ENCODE data around the gene ARPP21.

Gene ARPP21

DNA sequence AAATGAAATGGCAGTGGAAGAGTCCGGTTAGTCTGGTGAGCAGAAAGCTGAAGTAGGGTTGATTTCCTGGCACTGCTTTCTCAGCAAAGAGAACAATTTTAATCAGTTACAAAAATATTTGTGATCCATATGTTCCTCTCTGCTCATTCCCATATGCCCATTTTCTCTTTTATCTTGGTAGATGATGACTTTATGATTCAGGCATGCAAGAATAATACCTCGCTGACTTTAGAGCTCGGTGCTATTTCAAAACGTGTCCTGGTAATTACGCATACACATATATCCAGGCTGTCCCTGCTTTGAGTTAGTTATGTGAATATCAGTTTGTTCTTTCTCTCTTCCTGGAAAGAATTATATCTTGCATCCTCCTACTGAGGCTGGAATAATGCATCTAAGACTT lies 38.5 kb downstream of the ARPP21 start:
- no peak for DNase-seq

- no peak for DNase-seq
Measured at GRCh38 chr3:35678643-35679161, 39.4 kb downstream of the ARPP21 start.

DNA sequence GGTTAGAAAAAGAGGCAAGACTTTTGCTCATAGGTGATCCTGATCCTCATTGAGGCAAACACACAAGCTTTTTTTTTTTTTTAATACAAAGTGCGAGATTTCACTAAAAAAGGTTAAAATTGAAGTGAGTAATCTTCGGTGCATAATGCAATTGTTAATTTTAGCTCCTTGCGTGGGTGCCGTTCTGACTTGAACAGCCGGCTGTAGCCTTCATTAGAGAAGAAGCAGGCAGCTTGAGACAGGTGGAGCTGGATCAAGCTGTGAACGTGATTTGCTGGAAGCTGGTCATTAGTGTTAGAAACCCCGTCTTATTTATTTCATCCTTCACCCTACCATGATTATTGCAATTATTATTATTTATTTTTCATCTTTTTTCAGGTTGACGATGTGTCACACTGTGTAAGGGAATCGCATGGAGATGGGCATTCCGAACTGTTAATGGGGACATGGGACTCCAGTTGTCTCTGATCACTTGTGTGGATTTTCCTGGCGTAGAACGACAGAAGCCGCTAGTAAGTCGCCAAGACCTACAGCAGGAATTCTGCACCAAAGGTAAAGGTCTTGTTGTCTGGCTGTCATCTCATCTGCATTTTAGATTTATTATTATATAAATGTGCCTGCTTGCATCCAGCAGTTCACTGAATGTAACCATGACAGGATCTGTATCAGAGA lies 40.2 kb downstream of the ARPP21 start:
- DNase-seq: no peak

DNA sequence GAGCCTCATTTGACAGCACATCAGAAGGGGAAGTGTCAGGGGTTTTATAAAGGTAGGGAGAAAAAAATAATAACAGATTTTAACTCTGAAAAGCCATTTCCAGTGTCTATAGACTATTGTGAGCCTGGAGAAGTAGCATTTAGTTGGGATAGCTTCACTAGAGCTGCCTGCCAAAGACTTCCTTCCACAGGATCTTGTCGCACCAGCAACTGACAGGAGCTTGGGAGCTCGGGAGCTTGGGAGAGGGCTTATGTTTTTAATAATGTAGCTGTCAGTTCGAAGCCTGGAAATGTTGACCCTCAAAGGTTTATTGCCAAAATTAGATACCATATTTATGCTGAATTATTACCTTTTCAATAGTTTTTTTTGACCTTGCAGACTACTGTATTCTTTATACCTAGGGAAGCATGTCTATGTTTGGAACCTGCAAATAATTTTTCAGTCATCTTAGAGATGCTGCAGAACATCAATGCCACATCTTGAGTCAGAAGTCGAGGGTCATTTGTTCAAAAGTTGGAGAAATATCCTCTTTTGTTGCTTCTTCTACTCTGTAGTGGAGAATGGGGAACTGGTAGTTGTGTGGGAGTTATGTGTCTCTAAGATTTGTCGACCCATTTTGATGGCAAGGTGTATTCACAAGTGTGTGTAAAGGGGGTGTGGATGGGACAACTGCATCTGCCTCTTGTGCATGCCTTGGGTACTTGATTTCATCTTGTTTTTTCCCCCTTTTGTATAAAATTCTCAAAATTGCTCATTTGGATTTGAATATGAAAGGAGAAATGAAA lies 41.7 kb downstream of the ARPP21 start:
- no peak for DNase-seq

GRCh38 chr3:35685153-35685552 lies 45.8 kb downstream of the ARPP21 start:
- no peak for DNase-seq

DNA sequence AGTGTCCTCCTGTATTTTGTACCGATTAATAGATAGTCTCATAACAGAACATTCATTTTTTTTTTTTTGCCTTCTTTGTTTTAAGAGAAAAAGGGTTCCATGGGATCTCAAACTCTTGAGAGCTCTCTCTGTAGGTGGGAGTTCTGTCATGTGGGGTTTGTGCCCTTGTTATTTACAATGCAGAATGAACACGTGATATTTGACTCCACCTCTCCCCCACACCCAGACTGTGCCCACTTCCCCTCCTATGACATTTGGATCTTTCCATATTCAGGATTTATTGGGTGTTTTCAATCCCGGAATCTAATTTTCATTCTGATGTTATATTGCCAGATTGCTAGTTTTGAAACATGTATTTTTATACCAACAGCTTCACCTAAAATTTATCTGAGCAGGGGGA lies 49.5 kb downstream of the ARPP21 start:
- DNase-seq: no peak

DNA sequence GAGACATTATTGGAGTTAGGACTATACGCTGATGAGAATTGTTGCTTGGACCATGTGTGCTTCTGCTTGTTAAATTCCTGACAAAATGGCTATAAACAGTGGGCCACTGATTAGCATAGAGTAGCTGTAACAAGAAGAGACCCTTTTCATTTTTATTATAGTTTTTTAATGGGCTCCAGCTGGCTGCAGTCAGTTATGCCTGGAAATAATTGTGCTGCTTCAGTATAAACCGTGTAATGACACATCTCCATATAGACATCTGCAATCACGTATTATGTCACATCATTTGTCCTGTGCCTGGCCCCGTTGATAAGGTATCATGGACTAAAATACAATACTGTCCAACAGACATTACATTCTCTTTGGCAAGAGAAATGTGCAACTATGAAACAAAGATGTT lies 50.9 kb downstream of the ARPP21 start:
- peak; percentile 23 for DNase-seq

DNA sequence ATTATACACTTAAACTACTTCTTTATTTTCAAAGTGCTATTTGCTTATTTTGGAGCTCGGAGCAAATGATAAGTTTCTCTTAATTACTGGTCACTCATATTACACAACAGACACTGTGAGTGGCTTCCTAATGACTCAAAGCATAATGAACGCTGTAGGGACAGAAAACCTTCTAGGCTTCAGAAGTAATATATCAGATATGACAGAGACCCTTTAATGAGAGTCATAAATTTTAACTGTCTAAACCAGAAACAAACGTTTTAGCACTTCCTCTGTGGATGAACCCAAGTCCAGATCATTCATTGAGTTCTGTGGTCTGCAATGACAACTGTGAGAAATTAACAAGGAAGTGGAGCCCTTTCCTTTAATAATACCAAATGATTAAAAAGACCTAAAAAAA lies 66.6 kb downstream of the ARPP21 start:
- DNase-seq: no peak

GRCh38 chr3:35707904-35708303 lies 68.6 kb downstream of the ARPP21 start:
- no peak for DNase-seq

DNA sequence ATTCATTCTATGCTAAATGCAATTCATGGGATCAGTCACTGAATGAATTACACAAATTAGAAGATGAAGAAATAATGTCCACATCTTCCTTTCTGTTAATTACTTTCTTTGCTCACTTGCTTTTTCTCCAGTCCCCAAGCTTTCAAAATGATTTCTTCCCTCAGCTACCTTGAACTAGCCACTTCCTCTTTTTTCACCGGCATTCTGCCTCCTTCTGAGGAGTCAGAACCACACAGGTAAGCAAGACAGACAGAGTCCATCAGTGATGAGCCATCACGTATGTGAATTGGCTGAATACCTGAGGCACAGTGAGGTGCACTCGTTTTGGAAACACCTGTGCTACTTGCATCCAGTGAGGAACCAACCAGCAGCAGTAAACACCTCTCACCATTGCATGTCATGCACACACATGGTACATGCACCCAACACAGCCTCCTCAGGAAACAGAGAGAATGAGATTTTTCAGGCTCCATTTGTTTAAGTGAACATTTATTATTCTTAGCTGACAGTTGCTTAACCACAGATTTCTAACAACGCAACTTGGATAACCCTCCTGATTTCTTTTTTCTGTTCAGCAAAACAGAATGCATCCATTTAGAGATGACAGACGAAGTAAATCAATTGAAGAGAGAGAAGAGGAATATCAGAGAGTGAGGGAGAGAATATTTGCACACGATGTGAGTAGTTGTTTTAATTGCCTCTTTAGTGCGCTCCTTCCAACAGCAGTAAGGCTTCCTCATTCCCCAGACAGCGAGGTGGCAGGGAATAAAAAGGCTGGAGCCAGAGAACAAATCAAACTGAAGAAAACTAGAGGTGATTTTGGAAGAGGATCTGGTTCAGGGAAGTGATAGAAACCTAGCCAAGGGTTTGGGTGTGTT lies 69.3 kb downstream of the ARPP21 start:
- DNase-seq: no peak

GRCh38 chr3:35709691-35710090 lies 70.4 kb downstream of the ARPP21 start:
- DNase-seq: no peak

DNA sequence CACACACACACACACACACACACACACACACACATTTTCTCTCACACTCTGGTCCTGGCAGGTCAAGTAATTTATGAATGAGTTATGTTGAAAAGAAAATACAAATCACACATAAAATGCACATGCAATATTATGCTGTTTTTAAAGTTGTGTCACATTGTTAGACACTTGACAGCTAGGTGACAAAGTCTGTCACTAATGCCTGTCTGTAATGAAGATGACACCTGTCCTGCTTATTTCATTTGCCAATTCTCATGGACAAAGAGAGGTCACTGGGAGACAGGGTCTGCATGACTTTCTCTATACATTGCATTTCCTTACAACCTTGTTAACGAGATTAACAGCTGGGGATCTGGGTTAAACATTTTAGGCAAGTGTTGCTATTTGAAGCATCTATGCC lies 71.2 kb downstream of the ARPP21 start:
- no peak for DNase-seq

GRCh38 chr3:35718921-35719320 lies 79.6 kb downstream of the ARPP21 start:
- DNase-seq: no peak

GRCh38 chr3:35721628-35722027 lies 82.3 kb downstream of the ARPP21 start:
- DNase-seq: no peak

- DNase-seq: no peak
Measured at GRCh38 chr3:35722902-35723301, 83.6 kb downstream of the ARPP21 start.

GRCh38 chr3:35723480-35724097 lies 84.3 kb downstream of the ARPP21 start:
- no peak for DNase-seq

DNA sequence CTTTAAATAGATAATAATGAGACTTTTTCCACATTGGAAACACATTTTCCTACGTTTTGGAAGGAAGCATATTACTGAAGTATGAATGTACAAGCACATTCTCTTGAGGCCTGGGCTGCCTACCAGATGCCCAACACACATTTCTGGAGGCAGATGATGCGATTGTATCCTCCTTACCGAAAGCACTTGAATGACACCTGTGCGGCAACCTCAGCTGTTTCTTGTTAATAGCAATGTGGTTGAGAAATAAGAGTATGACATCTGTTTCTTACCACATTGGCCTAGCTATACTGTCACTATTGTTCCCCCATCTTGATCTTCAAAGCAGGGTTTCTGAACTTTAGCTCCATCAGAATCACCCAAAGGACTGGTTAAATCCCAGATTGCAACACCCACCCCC lies 84.8 kb downstream of the ARPP21 start:
- no peak for DNase-seq

- DNase-seq: no peak
Measured at GRCh38 chr3:35727179-35727578, 87.9 kb downstream of the ARPP21 start.

DNA sequence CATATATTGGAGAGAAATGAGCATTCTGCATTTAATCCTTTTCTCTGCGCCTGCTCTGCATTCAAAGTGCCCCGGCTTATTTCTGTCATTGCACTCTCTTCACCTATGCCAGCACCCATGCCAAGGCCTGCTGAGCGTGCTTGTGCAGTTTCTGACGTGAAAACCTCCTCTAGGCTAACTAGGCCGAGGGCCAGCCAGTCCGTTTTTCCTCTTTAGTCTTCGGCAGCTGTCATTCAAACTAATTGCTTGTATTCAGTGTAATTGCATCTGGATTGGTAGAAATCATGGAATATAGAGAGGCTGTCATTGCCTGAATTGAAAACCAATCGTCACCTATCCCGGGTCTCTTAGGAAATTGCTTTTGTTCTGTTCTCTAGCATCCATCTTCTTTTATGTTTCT lies 94.0 kb downstream of the ARPP21 start:
- DNase-seq: no peak

DNA sequence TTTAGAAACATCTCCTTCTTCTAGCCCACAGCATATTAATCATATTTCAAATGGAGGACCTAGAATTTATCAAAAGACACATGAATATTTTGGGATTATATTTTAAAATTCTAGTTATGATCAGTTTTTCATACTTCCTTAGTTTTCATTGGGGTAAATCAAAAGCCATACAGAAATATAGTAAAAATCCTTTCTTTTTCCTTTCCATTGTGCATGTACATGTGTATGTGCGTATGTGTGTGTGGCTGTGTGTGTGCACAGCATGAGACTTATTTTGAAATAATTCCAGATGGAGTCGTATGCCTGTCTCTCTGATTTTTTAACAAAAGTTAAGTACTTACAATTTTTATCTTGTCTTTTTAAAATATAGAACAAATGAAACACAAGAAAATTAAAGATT lies 94.5 kb downstream of the ARPP21 start:
- no peak for DNase-seq

DNA sequence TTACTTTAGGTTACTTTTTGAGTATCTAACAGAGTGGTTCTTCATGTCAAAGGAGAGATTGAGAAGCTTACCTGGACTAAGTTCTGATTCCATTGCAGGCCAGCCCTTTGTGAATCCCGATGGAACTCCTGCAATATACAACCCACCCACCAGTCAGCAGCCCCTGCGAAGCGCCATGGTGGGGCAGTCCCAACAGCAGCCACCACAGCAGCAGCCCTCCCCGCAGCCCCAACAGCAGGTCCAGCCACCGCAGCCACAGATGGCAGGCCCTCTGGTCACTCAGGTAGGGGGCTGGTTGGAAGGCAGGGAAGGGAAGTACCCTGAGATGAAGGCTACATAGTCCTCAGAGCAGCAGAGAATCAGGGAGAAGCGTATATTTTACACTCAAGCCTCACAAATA lies 97.8 kb downstream of the ARPP21 start:
- no peak for DNase-seq

DNA sequence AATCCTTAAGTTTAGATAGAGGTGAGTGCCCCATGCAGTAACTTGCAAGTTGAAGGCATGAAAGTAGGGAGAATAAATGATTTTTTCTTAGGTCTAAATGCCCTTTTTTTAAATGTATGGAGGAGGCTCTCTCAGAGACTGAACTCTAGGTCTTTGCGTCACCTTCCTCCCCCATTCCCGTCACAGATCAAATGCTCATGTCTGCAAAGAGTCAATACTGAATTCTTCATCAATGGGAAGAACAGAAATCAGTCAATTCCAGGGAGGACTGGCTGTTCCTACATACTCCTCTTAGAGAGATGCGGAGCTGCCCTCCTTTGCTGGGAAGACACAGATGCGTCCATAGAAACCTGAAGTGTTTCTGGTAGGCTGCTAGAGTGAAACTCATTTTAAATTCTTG lies 98.2 kb downstream of the ARPP21 start:
- no peak for DNase-seq
